Dermis microvascular lymphatic vessel endothelial cell (primary cell): ENCODE measurements around the gene TMEM164. TPM values are rescaled to one million over a fixed set of nuclear protein-coding genes. Genes with fewer than 3 reads are reported as not detected.

Experiments used
- DNase-seq, 2 donors: peaks; one replicate each; pipeline versions ENCODE4 v3.0.0 to v3.0.0-alpha.2; 2010; ENCODE audit warnings: low read depth in 2 of 2
- total RNA-seq: library from RNA; depleted of rRNA; stranded (reverse); fragments of >200 nt; gene quantifications from 2 replicates; pipeline ENCODE4 v1.2.1, GENCODE V29; 2014

TMEM164 gene
- total RNA-seq, 1 donor from 2014 or later, result 13.6 TPM

- no peak for DNase-seq
Observed at GRCh38 chrX:110194977-110195376, 192.1 kb downstream of the TMEM164 start.

GRCh38 chrX:110201799-110202198, 198.9 kb downstream of the TMEM164 start:
- DNase-seq, result no peak

GRCh38 chrX:110204986-110205385, 202.1 kb downstream of the TMEM164 start:
- no peak for DNase-seq

GRCh38 chrX:110208092-110208491, 205.2 kb downstream of the TMEM164 start:
- DNase-seq, result no peak

GRCh38 chrX:110210417-110211139, 207.7 kb downstream of the TMEM164 start:
- DNase-seq, result peak in 1 of 2 donors; percentile 74

GRCh38 chrX:110211340-110211739, 208.4 kb downstream of the TMEM164 start:
- DNase-seq, result no peak

GRCh38 chrX:110212299-110212698, 209.4 kb downstream of the TMEM164 start:
- DNase-seq, result no peak

GRCh38 chrX:110213183-110213582, 210.3 kb downstream of the TMEM164 start:
- DNase-seq, result no peak

GRCh38 chrX:110214684-110215083, 211.8 kb downstream of the TMEM164 start:
- no peak for DNase-seq

GRCh38 chrX:110215411-110215810, 212.5 kb downstream of the TMEM164 start:
- DNase-seq, result no peak

- no peak for DNase-seq
Observed at GRCh38 chrX:110216027-110216426, 213.1 kb downstream of the TMEM164 start.

GRCh38 chrX:110218591-110218990, 215.7 kb downstream of the TMEM164 start:
- no peak for DNase-seq

- no peak for DNase-seq
Observed at GRCh38 chrX:110219920-110220319, 217.0 kb downstream of the TMEM164 start.

GRCh38 chrX:110222497-110223257, 219.8 kb downstream of the TMEM164 start:
- DNase-seq, result no peak

GRCh38 chrX:110224926-110225617, 222.2 kb downstream of the TMEM164 start:
- DNase-seq, result no peak

GRCh38 chrX:110226931-110227330, 224.0 kb downstream of the TMEM164 start:
- DNase-seq, result no peak
